ENCODE results near the gene TRPM8. TPM values are rescaled to one million over a fixed set of nuclear protein-coding genes. Genes with fewer than 3 reads are reported as not detected.

TRPM8 gene
- total RNA-seq, 2 donors from 2014 or later: not detected

DNA sequence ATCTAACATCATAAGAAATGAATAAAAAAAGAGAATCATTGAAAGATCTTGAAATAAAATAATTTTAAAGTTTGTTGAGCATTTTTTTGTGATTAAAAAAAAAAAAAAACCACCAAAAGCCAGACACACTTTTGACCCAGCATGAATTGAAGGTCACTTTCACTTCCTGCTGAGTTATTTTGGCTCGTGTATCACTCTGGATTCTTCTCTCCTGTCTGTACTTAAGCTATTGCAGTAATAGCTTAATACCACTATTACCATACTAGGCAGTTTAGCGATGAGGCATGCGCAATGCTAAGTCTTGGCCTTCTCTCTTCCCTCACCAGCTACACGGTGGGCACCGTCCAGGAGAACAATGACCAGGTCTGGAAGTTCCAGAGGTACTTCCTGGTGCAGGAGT is 78.8 kb downstream of the TRPM8 start:
- H3K4me3 ChIP-seq: no peak overlapping the region
- H3K4me1 ChIP-seq (ENCODE audit: control insufficient read depth in 1 of 2, low read depth in 2 of 2): no peaks in the 10 kb centered on the region
- DNase-seq (ENCODE audit: low spot score) (no peak), ATAC-seq (ENCODE audit: insufficient number of reproducible peaks, low FRiP score, low read depth) (no peak)
- H3K9me3 ChIP-seq: no peaks in the 10 kb centered on the region
- TF ChIP-seq, protein P1, sequence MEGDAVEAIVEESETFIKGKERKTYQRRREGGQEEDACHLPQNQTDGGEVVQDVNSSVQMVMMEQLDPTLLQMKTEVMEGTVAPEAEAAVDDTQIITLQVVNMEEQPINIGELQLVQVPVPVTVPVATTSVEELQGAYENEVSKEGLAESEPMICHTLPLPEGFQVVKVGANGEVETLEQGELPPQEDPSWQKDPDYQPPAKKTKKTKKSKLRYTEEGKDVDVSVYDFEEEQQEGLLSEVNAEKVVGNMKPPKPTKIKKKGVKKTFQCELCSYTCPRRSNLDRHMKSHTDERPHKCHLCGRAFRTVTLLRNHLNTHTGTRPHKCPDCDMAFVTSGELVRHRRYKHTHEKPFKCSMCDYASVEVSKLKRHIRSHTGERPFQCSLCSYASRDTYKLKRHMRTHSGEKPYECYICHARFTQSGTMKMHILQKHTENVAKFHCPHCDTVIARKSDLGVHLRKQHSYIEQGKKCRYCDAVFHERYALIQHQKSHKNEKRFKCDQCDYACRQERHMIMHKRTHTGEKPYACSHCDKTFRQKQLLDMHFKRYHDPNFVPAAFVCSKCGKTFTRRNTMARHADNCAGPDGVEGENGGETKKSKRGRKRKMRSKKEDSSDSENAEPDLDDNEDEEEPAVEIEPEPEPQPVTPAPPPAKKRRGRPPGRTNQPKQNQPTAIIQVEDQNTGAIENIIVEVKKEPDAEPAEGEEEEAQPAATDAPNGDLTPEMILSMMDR (IDR thresholded peaks at IDR 0.05): no peak
- H3K27me3 ChIP-seq (replicated peaks; ENCODE audit: insufficient read depth): no peaks in the 10 kb centered on the region
- H3K27ac ChIP-seq: no peak overlapping the region
- H3K36me3 ChIP-seq: no peaks in the 10 kb centered on the region

DNA sequence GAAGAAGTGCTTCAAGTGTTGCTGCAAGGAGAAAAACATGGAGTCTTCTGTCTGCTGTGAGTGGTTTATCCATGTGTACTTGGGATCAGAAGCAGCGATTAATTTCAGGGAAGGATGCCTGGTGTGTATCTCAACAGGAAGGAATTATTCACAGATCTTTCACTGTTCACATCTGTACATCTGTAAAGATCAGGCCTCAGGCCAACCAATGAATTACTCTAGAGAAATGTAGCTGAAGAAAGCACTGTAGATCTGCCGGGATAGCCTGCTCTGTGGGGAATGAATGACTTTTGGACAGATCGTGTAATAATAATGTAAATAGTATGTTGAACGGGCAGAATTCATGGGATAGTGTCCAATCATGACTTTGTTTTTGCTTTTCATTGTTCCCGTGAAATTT is 79.3 kb downstream of the TRPM8 start:
- DNase-seq (ENCODE audit: low spot score) (no peak), ATAC-seq (ENCODE audit: insufficient number of reproducible peaks, low FRiP score, low read depth) (no peak)
- H3K27me3 ChIP-seq (replicated peaks; ENCODE audit: insufficient read depth): no peaks in the 10 kb centered on the region
- H3K4me3 ChIP-seq: no peak overlapping the region
- no peak overlapping the region for H3K27ac ChIP-seq
- TF ChIP-seq, protein P1 (IDR thresholded peaks at IDR 0.05): no peak
- no peaks in the 10 kb centered on the region for H3K9me3 ChIP-seq
- H3K36me3 ChIP-seq: no peaks in the 10 kb centered on the region
- H3K4me1 ChIP-seq (ENCODE audit: control insufficient read depth in 1 of 2, low read depth in 2 of 2): no peaks in the 10 kb centered on the region

DNA sequence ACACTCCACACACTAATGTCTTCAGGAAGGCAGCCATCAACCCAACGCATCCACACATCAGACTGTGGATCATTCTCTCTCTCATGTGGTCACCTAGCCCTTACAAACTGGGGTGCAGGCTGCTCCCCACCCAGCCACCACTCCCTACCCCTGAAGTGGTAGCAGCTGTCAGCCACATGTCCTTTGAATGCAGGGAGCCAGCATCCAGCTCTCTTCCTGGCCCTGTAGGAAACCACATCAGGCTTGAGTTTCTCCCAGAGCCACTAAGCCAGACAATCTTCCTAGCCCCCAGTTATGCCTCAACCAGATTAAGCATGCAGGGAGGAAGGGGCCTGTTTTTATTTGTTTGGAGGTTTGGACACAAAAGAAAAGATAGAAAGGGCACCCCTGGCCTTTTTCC is 80.5 kb downstream of the TRPM8 start:
- Histone ChIP-seq H3K27ac (no peak overlapping the region), H3K4me1 (ENCODE audit: control insufficient read depth in 1 of 2, low read depth in 2 of 2) (no peaks in the 10 kb centered on the region), H3K9me3 (no peaks in the 10 kb centered on the region), H3K36me3 (no peaks in the 10 kb centered on the region), H3K4me3 (no peak overlapping the region), H3K27me3 (replicated peaks; ENCODE audit: insufficient read depth) (no peaks in the 10 kb centered on the region)
- TF ChIP-seq, protein P1 (IDR thresholded peaks at IDR 0.05): no peak
- ATAC-seq (ENCODE audit: insufficient number of reproducible peaks, low FRiP score, low read depth) (no peak), DNase-seq (ENCODE audit: low spot score) (no peak)

DNA sequence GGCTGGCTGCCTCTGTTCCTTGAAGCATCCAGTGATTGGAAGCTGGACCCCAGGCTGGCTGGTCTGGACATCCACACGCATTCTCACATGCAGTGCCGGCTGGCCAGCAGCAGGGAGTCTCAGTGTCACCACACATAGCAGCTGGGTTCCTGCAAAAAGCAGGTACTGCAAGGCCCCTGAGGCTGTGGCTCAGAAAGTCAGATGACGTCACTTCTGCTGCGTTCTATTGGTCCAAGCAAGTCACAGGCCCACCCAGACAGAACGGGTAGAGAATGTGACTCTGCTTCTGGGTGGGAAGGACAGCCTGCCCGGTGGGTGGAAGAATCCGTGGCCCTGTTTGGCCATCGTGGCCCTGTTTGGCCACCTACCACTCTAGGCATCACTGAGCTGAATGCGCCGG is 82.0 kb downstream of the TRPM8 start:
- DNase-seq (ENCODE audit: low spot score) (no peak), ATAC-seq (ENCODE audit: insufficient number of reproducible peaks, low FRiP score, low read depth) (no peak)
- TF ChIP-seq, protein P1 (IDR thresholded peaks at IDR 0.05): no peak
- Histone ChIP-seq H3K27me3 (replicated peaks; ENCODE audit: insufficient read depth) (no peaks in the 10 kb centered on the region), H3K36me3 (no peaks in the 10 kb centered on the region), H3K4me1 (ENCODE audit: control insufficient read depth in 1 of 2, low read depth in 2 of 2) (no peaks in the 10 kb centered on the region), H3K4me3 (no peak overlapping the region), H3K9me3 (no peaks in the 10 kb centered on the region), H3K27ac (no peak overlapping the region)

DNA sequence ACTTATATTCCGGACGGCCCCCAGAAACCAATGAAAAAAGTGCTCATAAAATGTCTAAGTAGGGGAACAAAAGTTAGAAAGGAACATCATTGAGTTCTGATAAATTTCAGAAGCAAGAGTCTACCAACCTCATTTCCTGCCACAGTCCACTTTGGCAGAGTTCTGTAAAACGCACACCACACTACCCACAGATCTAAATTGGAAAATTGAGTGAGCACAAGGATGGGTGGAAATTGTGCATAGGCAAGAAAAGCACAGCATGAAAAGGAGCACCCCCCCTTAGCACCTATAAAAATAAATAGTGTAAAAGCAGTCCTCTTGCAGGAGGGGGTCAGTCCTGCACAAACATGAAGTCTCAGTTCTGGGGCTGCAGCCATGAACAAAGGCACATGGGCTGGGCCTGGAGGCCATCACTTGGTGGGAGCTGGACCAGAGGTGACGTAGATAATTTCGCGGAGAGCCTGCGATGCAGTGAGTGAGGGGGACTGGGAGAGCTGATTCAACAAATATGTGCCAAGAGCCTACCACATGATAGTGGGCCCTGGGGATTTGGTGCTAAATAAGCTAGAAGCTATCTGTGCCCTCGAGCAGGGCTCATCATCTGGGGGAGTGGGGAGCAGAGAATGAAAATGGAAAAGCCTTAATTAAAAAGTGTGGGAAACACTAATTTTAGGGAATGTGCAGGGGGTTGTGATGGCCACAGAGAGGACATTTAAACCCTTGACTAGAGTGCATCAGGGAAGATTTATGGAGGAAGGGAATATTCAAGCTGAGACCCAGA is 84.4 kb downstream of the TRPM8 start:
- ATAC-seq (ENCODE audit: insufficient number of reproducible peaks, low FRiP score, low read depth): no peak
- Histone ChIP-seq H3K4me3 (no peak overlapping the region), H3K27me3 (replicated peaks; ENCODE audit: insufficient read depth) (no peaks in the 10 kb centered on the region), H3K4me1 (ENCODE audit: control insufficient read depth in 1 of 2, low read depth in 2 of 2) (no peaks in the 10 kb centered on the region), H3K9me3 (no peaks in the 10 kb centered on the region), H3K36me3 (no peaks in the 10 kb centered on the region), H3K27ac (no peak overlapping the region)
- TF ChIP-seq, protein P1 (IDR thresholded peaks at IDR 0.05): no peak
- DNase-seq (ENCODE audit: low spot score): no peak

Measured in thoracic aorta (tissue), 2 donors.